Measurements from ENCODE around the gene LPP. TPM values are rescaled to one million over a fixed set of nuclear protein-coding genes. Genes with fewer than 3 reads are reported as not detected.

Gene LPP
- total RNA-seq, 1 experiment from 2014 or later, result 20.4 TPM

DNA sequence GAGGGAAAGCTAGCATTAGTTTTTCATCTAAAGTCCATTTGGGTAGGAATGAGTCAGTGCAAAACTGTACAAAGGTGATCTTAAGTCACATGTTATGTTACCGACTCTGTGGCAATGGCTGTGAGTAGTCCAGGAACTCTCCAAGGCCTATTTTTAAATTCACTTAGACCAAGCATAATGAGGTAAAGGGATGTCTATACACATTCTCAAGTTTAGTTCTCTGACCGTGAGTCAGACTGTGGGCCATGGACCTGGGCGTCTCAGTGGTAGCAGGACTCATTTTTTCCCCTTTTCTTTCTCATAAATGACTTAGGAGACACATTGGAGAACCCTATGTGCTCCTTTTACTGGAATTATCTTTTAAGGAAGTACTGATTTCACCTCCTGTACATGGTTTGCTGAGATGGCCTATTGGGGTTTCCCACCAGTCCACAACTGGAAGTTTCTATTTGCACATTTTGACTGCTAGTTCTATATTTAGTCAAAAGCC is 529.1 kb downstream of the LPP start:
- H3K4me3 ChIP-seq (ENCODE audit: low read length), result no peak overlapping the region
- peak overlapping the region; percentile 29 for H3K27ac ChIP-seq (ENCODE audit: low read length)
- CTCF ChIA-PET, result no interaction called here
- peak; percentile 66 for ATAC-seq
- H3K9me3 ChIP-seq (ENCODE audit: low read length), result no peaks in the 10 kb centered on the region
- intact Hi-C loops (cut with micrococcal nuclease), result loop anchor here (10.0 kb wide), 1 partner anchor 148 kb away; no protein-coding TSS in a partner anchor
- H3K4me1 ChIP-seq (ENCODE audit: insufficient read depth, low read length), result peaks cover 20% of the 10 kb centered on the region
- no peak overlapping the region for H3K9ac ChIP-seq (ENCODE audit: low read length)
- no TSS peak for BruUV-seq (replicated peaks)
- no peaks in the 10 kb centered on the region for H3K79me2 ChIP-seq (ENCODE audit: low read length)
- H3F3A ChIP-seq (ENCODE audit: low read length, unreplicated experiment), result no peaks in the 10 kb centered on the region
- no peak for TF ChIP-seq EZH2phosphoT487 (IDR thresholded peaks at IDR 0.05; ENCODE audit: borderline replicate concordance, low read length)
- no peak for TF ChIP-seq EZH2 (IDR thresholded peaks at IDR 0.05; ENCODE audit: low read length, unreplicated experiment)
- TF ChIP-seq, protein P1, sequence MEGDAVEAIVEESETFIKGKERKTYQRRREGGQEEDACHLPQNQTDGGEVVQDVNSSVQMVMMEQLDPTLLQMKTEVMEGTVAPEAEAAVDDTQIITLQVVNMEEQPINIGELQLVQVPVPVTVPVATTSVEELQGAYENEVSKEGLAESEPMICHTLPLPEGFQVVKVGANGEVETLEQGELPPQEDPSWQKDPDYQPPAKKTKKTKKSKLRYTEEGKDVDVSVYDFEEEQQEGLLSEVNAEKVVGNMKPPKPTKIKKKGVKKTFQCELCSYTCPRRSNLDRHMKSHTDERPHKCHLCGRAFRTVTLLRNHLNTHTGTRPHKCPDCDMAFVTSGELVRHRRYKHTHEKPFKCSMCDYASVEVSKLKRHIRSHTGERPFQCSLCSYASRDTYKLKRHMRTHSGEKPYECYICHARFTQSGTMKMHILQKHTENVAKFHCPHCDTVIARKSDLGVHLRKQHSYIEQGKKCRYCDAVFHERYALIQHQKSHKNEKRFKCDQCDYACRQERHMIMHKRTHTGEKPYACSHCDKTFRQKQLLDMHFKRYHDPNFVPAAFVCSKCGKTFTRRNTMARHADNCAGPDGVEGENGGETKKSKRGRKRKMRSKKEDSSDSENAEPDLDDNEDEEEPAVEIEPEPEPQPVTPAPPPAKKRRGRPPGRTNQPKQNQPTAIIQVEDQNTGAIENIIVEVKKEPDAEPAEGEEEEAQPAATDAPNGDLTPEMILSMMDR (conservative IDR thresholded peaks at IDR 0.05; ENCODE audit: low read depth, low read length), result no peak
- no peaks in the 10 kb centered on the region for H3K9me2 ChIP-seq (replicated peaks; ENCODE audit: low read length)
- peak overlapping the region; percentile 34; the same call in 1 of the 2 replicates for H3K4me2 ChIP-seq (ENCODE audit: low read length)
- H4K20me1 ChIP-seq (ENCODE audit: low read length), result no peaks in the 10 kb centered on the region
- no peaks in the 10 kb centered on the region for H3K27me3 ChIP-seq (ENCODE audit: low read length)
- no peak overlapping the region for H2AFZ ChIP-seq (ENCODE audit: low read length)
- POLR2A ChIA-PET (ENCODE audit: unreplicated experiment), result interaction anchor here (0.5 kb wide), 1 partner anchor 940 kb away, joined by 3 read pairs; no protein-coding TSS in a partner anchor
- H3K36me3 ChIP-seq (ENCODE audit: low read depth, low read length), result no peaks in the 10 kb centered on the region
- DNase-seq, result peak; percentile 59

DNA sequence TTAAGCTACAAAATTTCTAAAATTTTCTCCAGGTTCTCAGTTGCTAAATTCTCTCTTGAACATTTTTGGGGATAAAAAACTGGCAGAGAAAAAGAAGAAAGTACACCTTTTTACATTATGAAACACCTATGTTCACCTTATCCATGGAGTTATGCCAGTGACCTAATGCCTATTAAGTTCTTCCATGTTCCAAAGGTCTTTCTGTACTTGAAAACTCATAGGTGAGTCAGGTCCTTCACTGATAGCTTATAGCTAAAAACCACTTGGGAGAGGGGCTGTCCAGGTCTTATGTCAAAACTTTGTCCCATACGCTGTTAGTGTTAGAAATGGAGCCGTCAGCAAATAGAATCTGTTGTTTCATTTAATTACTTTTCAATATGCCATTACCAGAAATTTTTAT is 530.3 kb downstream of the LPP start:
- Histone ChIP-seq H3K27me3 (ENCODE audit: low read length) (no peaks in the 10 kb centered on the region), H4K20me1 (ENCODE audit: low read length) (no peaks in the 10 kb centered on the region), H2AFZ (ENCODE audit: low read length) (no peak overlapping the region), H3K9ac (ENCODE audit: low read length) (no peak overlapping the region), H3K4me3 (ENCODE audit: low read length) (no peak overlapping the region), H3K79me2 (ENCODE audit: low read length) (no peaks in the 10 kb centered on the region), H3K4me2 (ENCODE audit: low read length) (no peak overlapping the region), H3K4me1 (ENCODE audit: insufficient read depth, low read length) (peaks cover 20% of the 10 kb centered on the region), H3F3A (ENCODE audit: low read length, unreplicated experiment) (no peaks in the 10 kb centered on the region), H3K27ac (ENCODE audit: low read length) (no peak overlapping the region), H3K9me3 (ENCODE audit: low read length) (no peaks in the 10 kb centered on the region), H3K9me2 (replicated peaks; ENCODE audit: low read length) (no peaks in the 10 kb centered on the region), H3K36me3 (ENCODE audit: low read depth, low read length) (no peaks in the 10 kb centered on the region)
- no peak for ATAC-seq
- no peak for DNase-seq
- ChIA-PET POLR2A (ENCODE audit: unreplicated experiment) (no interaction called here), CTCF (no interaction called here)
- TF ChIP-seq EZH2 (IDR thresholded peaks at IDR 0.05; ENCODE audit: low read length, unreplicated experiment) (no peak), EZH2phosphoT487 (IDR thresholded peaks at IDR 0.05; ENCODE audit: borderline replicate concordance, low read length) (no peak)
- TF ChIP-seq, protein P1 (conservative IDR thresholded peaks at IDR 0.05; ENCODE audit: low read depth, low read length), result no peak
- intact Hi-C loops (cut with micrococcal nuclease), result loop anchor here (10.0 kb wide), 1 partner anchor 149 kb away; no protein-coding TSS in a partner anchor
- no TSS peak for BruUV-seq (replicated peaks)

DNA sequence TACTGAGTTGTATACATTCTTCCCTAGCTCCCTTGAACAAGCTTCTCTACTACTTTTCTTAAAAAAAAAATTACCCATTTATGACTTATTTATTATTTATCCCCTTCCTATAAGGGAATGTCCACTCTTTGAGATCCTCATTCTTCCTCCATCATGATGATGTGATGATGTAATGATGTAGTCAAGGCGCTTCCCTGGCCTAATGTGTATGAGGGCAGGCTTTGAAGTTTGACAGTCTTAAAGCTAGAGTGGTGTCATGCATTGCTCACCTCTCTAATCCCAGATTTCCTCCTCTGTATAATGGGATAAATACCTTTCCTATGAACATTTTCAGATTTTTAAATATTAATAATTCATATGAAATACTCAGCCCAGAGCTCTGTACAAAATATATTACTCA is 531.8 kb downstream of the LPP start:
- intact Hi-C loops (cut with micrococcal nuclease), result loop anchor here (5.0 to 10.0 kb wide), 2 partner anchors 151 to 938 kb away; partner anchors contain the start of gene BCL6
- Histone ChIP-seq H4K20me1 (ENCODE audit: low read length) (no peaks in the 10 kb centered on the region), H3K27ac (ENCODE audit: low read length) (no peak overlapping the region), H3K4me3 (ENCODE audit: low read length) (no peak overlapping the region), H3K4me2 (ENCODE audit: low read length) (no peak overlapping the region), H3K27me3 (ENCODE audit: low read length) (no peaks in the 10 kb centered on the region), H3F3A (ENCODE audit: low read length, unreplicated experiment) (no peaks in the 10 kb centered on the region), H3K4me1 (ENCODE audit: insufficient read depth, low read length) (peaks cover 13% of the 10 kb centered on the region), H3K79me2 (ENCODE audit: low read length) (no peaks in the 10 kb centered on the region), H3K9me3 (ENCODE audit: low read length) (no peaks in the 10 kb centered on the region), H3K9me2 (replicated peaks; ENCODE audit: low read length) (no peaks in the 10 kb centered on the region), H3K36me3 (ENCODE audit: low read depth, low read length) (no peaks in the 10 kb centered on the region), H2AFZ (ENCODE audit: low read length) (no peak overlapping the region), H3K9ac (ENCODE audit: low read length) (no peak overlapping the region)
- DNase-seq, result no peak
- ChIA-PET POLR2A (ENCODE audit: unreplicated experiment) (no interaction called here), CTCF (no interaction called here)
- no peak for ATAC-seq
- TF ChIP-seq EZH2phosphoT487 (IDR thresholded peaks at IDR 0.05; ENCODE audit: borderline replicate concordance, low read length), result no peak
- no peak for TF ChIP-seq EZH2 (IDR thresholded peaks at IDR 0.05; ENCODE audit: low read length, unreplicated experiment)
- TF ChIP-seq, protein P1 (conservative IDR thresholded peaks at IDR 0.05; ENCODE audit: low read depth, low read length), result no peak
- BruUV-seq (replicated peaks), result no TSS peak

All from PC-3 (cell line).